ENCODE measurements around the gene CENPA. TPM values are rescaled to one million over a fixed set of nuclear protein-coding genes. Genes with fewer than 3 reads are reported as not detected.
A peak's percentile ranks its signal among the peaks of the same experiment; 100 is the strongest.

CENPA gene
- total and polyA plus RNA-seq, 2 of the 13 experiments (the other 11 are each of a cell fraction or from before 2014, with no cell fraction given): 28.5 to 38.5 TPM

- TF ChIP-seq BCLAF1 (IDR thresholded peaks at IDR 0.05) (no peak), ZFY (CRISPR knock-in tag; IDR thresholded peaks at IDR 0.05) (peak; percentile 61; the same call in 1 of the 2 replicates), BRCA1 (CRISPR knock-in tag; IDR thresholded peaks at IDR 0.05) (peak; percentile 99), ZNF34 (CRISPR knock-in tag; IDR thresholded peaks at IDR 0.05; ENCODE audit: borderline replicate concordance) (0 out of 2 replicates have a peak, but pooled peaks have one; percentile 37), REL (CRISPR knock-in tag; conservative IDR thresholded peaks at IDR 0.05) (peak; percentile 99), ZBTB4 (CRISPR knock-in tag; IDR thresholded peaks at IDR 0.05; ENCODE audit: borderline replicate concordance) (peak; percentile 45; the same call in 1 of the 2 replicates), ZNF33B (CRISPR knock-in tag; IDR thresholded peaks at IDR 0.05) (no peak; the same call in none of the 2 replicates), KLF16 (CRISPR knock-in tag; IDR thresholded peaks at IDR 0.05) (peak in 1 of 2 experiments; percentile 99; a peak in 2 of 4 replicates), KDM4B (CRISPR knock-in tag; IDR thresholded peaks at IDR 0.05) (peak; percentile 85), NBN (conservative IDR thresholded peaks at IDR 0.05) (no peak), ZNF451 (CRISPR knock-in tag; IDR thresholded peaks at IDR 0.05) (peak; percentile 84; the same call in 1 of the 2 replicates), MBD4 (IDR thresholded peaks at IDR 0.05; ENCODE audit: borderline replicate concordance, low read length) (0 out of 2 replicates have a peak, but pooled peaks have one; percentile 20), ZNF7 (CRISPR knock-in tag; IDR thresholded peaks at IDR 0.05) (0 out of 2 replicates have a peak, but pooled peaks have one; percentile 24), RFXANK (CRISPR knock-in tag; IDR thresholded peaks at IDR 0.05) (peak; percentile 58; the same call in 1 of the 2 replicates), KAT7 (CRISPR knock-in tag; IDR thresholded peaks at IDR 0.05; ENCODE audit: borderline replicate concordance) (peak; percentile 38; the same call in 1 of the 2 replicates), ATF7 (IDR thresholded peaks at IDR 0.05) (no peak), ATF7 (CRISPR knock-in tag; IDR thresholded peaks at IDR 0.05) (peak; percentile 51; the same call in 1 of the 2 replicates), TCF12 (IDR thresholded peaks at IDR 0.05) (no peak), TCF12 (CRISPR knock-in tag; IDR thresholded peaks at IDR 0.05) (no peak; the same call in 1 of the 2 replicates), FOXP1 (IDR thresholded peaks at IDR 0.05) (no peak), FOXP1 (CRISPR knock-in tag; IDR thresholded peaks at IDR 0.05) (no peak), RFX1 (IDR thresholded peaks at IDR 0.05) (no peak), EP300 (IDR thresholded peaks at IDR 0.05; ENCODE audit: low read depth in 2 of 2, low read length in 2 of 2) (peak in 1 of 2 experiments; percentile 6; a peak in 1 of 4 replicates), EP300 (CRISPR knock-in tag; IDR thresholded peaks at IDR 0.05; ENCODE audit: borderline replicate concordance) (peak; percentile 50; the same call in 1 of the 2 replicates), ZNF124 (CRISPR knock-in tag; IDR thresholded peaks at IDR 0.05) (peak; percentile 96)
- TF ChIP-seq, protein P1, sequence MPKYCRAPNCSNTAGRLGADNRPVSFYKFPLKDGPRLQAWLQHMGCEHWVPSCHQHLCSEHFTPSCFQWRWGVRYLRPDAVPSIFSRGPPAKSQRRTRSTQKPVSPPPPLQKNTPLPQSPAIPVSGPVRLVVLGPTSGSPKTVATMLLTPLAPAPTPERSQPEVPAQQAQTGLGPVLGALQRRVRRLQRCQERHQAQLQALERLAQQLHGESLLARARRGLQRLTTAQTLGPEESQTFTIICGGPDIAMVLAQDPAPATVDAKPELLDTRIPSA (CRISPR knock-in tag; IDR thresholded peaks at IDR 0.05; ENCODE audit: borderline replicate concordance): 0 out of 2 replicates have a peak, but pooled peaks have one; percentile 74
Measured at GRCh38 chr2:26785431-26786206, at the start of gene CENPA (continued).

Measured in HepG2 (cell line).